Motor neuron (in vitro differentiated cells): ENCODE results near the gene MREG. TPM values are rescaled to one million over a fixed set of nuclear protein-coding genes. Genes with fewer than 3 reads are reported as not detected.
"Not testable (repeated sequence)": the region's sequence is repeated elsewhere in the genome, so short reads cannot be mapped to it uniquely, and the experiment has no call there.

Source experiments
- ATAC-seq, 8 experiments: fragments of 200-7000 bp; cut with Tn5 transposase; replicated peaks in 6 of 8; 2 replicates each; pipeline ENCODE4 v1.8.0; 2021; ENCODE audit warnings: mild to moderate bottlenecking in 8 of 8, moderate library complexity in 8 of 8
- H3K27ac ChIP-seq, 2 donors: fragments of 250-450 bp; sonication (Bioruptor Pico); 2 replicates each; pipeline ENCODE4 v1.9.0; 2021; ENCODE audit warnings: antibody characterized with exemption in 2 of 2, mild to moderate bottlenecking in 2 of 2, moderate library complexity in 1 of 2
- H3K4me1 ChIP-seq, 2 donors: fragments of 250-450 bp; sonication (Bioruptor Pico); replicated peaks in 1 of 2; 2 replicates each; pipeline ENCODE4 v1.6.1; 2021; ENCODE audit warnings: antibody characterized with exemption in 2 of 2, mild to moderate bottlenecking in 2 of 2, moderate library complexity in 1 of 2
- H3K4me3 ChIP-seq, 5 donors: fragments of 250-450 bp; sonication (Bioruptor Pico); 2 replicates each; pipeline ENCODE4 v1.9.0; 2021; ENCODE audit warnings: antibody characterized with exemption in 5 of 5, mild to moderate bottlenecking in 5 of 5, moderate library complexity in 4 of 5
- WGBS, 10 experiments: fragments of 450-650 bp; shearing (Covaris generic); methylation state at CpG; one replicate each; pipeline ENCODE4 v1.0.0; 2022; 5-methylcytosine and 5-hydroxymethylcytosine counted together
- in situ Hi-C, 9 experiments: fragments of 400-800 bp; cut with MboI; loops; one replicate each; pipeline ENCODE4 v1.15.0; 2021; ENCODE audit warnings: low sequenced_read_pairs in 9 of 9, low pct_unique_long_range_greater_than_20kb in 2 of 9; ENCODE audit not compliant: unreplicated experiment in 9 of 9
- total RNA-seq, 8 experiments: library from RNA; unstranded; fragments of 300-600 nt; gene quantifications; 2 replicates each; pipeline versions ENCODE4 v1.2.3 to v1.2.4, GENCODE V29; 2022

MREG gene
- total RNA-seq, 8 experiments from 2014 or later = 1.1 to 3.1 (median 2.0) TPM

DNA sequence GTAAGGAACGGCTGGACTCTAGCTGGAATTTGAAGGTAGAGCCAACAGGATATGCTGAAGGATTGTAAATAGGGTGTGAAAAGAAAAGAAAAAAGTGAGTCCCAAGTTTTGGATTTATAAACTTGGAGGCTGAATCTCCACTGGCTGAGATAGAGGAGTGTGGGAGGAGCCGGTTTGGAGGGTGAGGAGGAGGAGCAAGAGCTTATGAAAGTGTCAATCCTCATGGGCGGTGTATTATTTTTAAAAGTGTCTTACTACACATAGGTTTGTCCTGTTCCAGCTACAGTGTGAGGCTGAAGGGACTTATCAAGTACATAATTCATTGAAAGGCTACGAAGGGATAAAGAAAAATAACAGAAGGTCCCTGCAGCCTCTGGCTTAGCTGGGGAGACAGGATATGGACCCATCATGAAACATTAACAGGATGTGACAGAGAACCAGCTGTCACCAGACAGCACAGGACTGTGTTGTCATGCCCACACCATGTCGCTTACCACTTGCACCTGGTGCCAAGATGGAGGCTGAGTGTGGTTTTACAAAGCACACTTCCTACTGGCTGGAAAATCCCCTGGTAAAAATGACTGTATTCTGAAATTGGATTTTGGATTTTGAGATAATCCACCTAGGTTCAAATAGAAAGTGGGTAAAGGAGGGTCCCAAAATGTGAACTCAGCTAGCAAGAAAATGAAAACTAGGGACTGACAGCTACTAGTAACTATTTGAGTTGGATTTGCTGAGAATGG lies 2.5 kb upstream of the MREG start:
- no peak overlapping the region for H3K4me3 ChIP-seq
- no peak overlapping the region for H3K27ac ChIP-seq
- in situ Hi-C loops = no loop called here
- ATAC-seq = peak in 1 of 8 experiments; percentile 12
- peaks cover 0 to 15% of the 10 kb centered on the region in 2 donors for H3K4me1 ChIP-seq
- 58 to 100% (median 92%) methylated on average over 1 to 5 of the region's 5 CpGs for WGBS, 10 experiments

DNA sequence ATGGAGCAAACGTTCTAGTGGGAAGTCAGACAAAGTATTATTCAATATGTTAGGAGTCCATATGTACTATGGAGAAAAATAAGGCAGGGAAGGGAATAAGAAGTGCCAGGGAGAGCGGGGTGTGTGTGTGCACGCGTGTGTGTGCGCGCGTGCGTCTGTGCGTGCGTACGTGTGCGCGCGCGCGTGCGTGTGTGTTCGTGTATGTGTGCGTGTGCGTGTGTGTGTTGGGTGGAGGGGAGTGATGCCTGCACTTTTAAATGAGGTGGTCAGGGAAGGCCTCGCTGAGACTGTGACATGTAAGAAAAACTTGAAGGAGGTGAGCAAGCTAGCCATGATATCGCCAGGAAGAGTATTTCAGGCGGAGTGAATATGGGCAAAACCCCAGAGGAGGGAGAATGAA lies 1.6 kb upstream of the MREG start:
- no peak for ATAC-seq
- in situ Hi-C loops = no loop called here
- Histone ChIP-seq H3K27ac (no peak overlapping the region), H3K4me3 (no peak overlapping the region), H3K4me1 (peaks cover 0 to 15% of the 10 kb centered on the region in 2 donors)
- WGBS, 10 experiments = 77 to 98% (median 93%) methylated on average over 3 to 23 of the region's 23 CpGs

DNA sequence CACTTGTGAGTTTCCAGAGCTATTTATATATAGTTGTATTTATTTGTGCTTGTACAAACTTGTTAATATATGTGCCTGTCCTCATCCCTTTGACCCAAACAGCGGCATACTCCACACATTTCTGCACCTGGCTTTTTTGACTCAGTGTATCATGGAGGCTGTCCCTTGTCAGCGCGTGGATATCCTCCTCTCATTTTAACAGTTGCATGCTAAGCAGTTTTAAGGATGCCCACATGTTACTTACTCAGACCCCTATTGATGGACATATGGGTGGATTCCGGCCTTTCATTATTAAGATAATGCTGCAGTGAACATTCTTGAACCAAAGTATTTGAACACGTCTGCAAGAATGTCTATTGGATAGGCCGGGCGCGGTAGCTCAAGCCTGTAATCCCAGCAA lies 655 bp upstream of the MREG start:
- no peak for ATAC-seq
- Histone ChIP-seq H3K4me3 (no peak overlapping the region), H3K4me1 (peaks cover 0 to 15% of the 10 kb centered on the region in 2 donors), H3K27ac (no peak overlapping the region)
- 48 to 100% (median 92%) methylated on average over 1 to 5 of the region's 8 CpGs; no CpG with 5 or more reads in 2 of the 10 experiments for WGBS, 10 experiments
- in situ Hi-C loops = no loop called here

DNA sequence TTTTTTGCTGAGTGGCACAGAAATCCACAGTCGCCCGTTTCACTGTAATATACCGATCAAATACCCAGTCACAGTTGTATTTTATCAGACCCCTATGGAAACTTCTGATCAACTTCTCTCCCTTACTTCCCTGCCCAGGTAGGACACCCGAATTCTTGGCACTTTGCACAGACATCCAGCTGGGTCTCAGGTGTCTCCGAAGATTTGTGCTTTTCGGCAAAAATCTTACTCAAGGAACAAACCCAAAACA lies 596 bp downstream of the MREG start:
- H3K27ac ChIP-seq = no peak overlapping the region
- peaks cover 0 to 15% of the 10 kb centered on the region in 2 donors for H3K4me1 ChIP-seq
- in situ Hi-C loops = no loop called here
- WGBS, 10 experiments = 0 to 15% (median 7%) methylated on average over 2 to 5 of the region's 6 CpGs; no CpG with 5 or more reads in 2 of the 10 experiments
- H3K4me3 ChIP-seq = peak overlapping the region; percentile 58 to 97 (median 62)
- no peak for ATAC-seq

DNA sequence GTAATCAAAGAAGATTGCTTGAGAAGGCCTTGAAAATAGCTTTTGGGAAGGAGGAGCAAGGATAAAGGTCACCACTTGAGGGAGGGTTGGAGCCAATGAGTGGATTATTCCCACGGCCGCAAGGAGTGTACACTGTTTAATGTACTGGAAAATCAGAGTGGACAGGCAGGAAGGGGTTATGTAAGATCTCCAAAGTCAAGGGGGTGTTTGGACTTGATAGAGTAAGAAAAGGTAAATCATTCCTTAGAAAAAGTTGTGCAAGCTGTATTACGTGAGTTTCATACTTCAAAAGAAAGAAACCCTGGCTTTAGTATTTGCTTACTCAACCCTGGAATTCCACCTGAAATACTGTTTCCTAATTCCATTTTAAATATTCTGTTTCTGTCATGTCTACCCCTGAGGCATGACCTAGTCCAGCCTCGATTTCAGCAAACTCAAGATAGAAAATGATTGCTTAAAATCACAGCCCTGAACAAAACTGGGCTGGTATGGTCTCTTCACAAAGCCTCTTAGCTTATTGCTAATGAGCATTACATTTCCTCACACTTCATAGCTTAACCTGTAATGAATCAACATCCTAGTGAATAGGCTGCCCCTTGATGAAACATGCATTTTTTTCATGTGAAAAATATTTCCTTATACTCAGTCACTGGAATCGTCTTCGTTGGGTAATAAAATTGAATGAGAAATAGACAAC lies 1.1 kb downstream of the MREG start:
- 3 to 43% (median 31%) methylated on average over 3 to 6 of the region's 6 CpGs for WGBS, 10 experiments
- in situ Hi-C loops = no loop called here
- H3K27ac ChIP-seq = no peak overlapping the region
- H3K4me1 ChIP-seq = peaks cover 0 to 15% of the 10 kb centered on the region in 2 donors
- peak overlapping the region in 3 of 5 donors; percentile 58 to 97 (median 60) for H3K4me3 ChIP-seq
- no peak for ATAC-seq

DNA sequence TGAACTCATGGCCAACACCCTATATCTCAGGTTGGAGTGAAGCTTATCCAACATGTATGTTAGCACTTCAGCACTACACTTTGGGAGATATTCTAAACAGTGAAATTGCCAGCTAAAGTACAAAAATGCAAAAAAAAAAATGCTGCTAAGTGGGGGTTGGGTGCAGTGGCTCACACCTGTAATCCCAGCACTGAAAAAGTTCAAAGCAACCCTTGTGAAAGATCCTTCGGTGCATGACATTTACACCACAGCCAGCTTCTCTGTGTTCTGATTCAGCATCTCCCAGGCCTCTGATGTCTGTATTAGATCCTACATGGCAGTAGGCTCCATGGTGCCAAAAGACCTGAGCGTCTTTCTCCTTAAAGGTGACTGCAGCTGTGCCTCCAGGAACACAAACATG lies 4.1 kb downstream of the MREG start:
- 40 to 92% methylated on average over 1 to 2 of the region's 2 CpGs; no CpG with 5 or more reads in 8 of the 10 experiments for WGBS, 10 experiments
- ATAC-seq, H3K27ac ChIP-seq, in situ Hi-C loops, H3K4me3 ChIP-seq: not testable (repeated sequence)
- H3K4me1 ChIP-seq = peaks cover 0 to 15% of the 10 kb centered on the region in 2 donors

DNA sequence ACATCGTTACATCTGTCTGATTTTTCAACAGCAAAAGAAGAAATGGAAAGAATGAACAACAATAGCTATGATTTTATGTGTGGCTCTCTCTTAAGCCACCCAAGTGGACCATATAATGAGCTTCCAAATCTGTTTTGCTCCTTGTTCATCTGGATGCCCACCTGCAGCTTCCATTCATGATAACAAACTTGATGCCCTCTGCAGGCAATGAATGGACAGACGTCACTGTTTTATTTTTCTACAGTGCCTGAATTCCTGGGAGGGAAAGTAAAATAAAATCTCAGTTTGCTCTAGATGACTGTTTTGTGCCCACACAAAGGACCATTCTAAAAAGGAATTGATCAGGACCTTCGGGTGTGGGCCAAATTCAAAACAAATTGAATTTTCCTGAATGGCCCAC lies 5.0 kb downstream of the MREG start:
- in situ Hi-C loops = no loop called here
- 56 to 100% (median 75%) methylated on average over 1 to 3 of the region's 3 CpGs; no CpG with 5 or more reads in 2 of the 10 experiments for WGBS, 10 experiments
- H3K4me1 ChIP-seq = peaks cover 0 to 10% of the 10 kb centered on the region in 2 donors
- no peak for ATAC-seq
- H3K27ac ChIP-seq = no peak overlapping the region
- no peak overlapping the region for H3K4me3 ChIP-seq

DNA sequence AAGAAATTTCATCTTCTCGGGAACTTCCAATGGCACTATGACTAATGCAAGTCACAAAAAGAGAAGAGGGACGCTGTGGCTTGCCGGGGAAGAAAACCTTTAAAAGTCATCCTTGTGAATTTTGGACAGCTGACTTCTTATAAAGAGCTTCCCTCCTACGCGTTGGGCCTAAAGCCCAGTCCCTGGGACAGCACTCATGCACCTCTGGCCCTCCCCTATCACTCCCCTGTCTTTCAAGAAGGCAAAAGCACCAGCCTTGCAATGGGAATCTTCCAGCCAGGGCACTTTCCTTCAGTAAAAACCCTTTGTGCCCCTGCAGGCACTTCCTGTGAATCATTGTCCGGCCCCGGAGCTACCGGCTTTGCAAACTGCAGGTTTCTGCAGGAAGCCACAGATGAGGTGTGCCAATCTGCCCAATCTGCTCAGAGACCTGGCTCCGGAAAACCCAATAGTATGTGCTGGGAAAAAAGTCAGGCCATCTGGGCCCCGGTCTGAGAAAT lies 7.1 kb downstream of the MREG start:
- H3K4me1 ChIP-seq = no peaks in the 10 kb centered on the region
- in situ Hi-C loops = no loop called here
- no peak for ATAC-seq
- WGBS, 10 experiments = 25 to 76% (median 49%) methylated on average over 2 to 10 of the region's 10 CpGs
- H3K27ac ChIP-seq = no peak overlapping the region
- H3K4me3 ChIP-seq = no peak overlapping the region

DNA sequence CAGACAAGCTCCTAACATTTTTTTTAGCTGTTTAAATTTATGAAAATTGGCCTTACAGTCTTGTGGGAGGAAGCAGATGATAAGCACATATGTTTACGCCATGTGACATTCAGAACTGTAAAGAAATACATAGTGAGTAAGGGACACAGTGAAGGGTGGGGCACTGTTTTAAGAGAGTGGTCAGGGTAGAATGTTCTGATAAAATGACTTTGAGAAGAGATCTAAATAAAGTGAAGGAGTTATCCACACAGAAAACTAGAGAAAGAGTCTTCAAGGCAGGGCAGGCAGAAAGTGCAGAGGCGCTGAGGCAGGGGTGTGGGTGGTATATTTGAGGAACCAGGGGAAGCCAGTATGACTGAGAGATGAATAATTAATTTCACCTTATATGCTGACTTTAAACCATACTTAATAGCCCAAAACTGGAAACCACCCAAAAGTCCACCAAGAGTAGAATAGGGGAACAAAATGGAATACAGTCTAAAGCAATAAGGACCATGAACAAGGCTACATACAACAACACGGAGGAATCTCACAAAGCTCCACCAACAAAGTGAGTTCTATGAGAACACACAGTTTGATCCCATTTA lies 8.6 kb downstream of the MREG start:
- H3K27ac ChIP-seq = no peak overlapping the region
- no peak for ATAC-seq
- no peak overlapping the region for H3K4me3 ChIP-seq
- in situ Hi-C loops = no loop called here
- 86 to 100% (median 98%) methylated on average over 1 to 3 of the region's 3 CpGs for WGBS, 10 experiments
- H3K4me1 ChIP-seq = no peaks in the 10 kb centered on the region

DNA sequence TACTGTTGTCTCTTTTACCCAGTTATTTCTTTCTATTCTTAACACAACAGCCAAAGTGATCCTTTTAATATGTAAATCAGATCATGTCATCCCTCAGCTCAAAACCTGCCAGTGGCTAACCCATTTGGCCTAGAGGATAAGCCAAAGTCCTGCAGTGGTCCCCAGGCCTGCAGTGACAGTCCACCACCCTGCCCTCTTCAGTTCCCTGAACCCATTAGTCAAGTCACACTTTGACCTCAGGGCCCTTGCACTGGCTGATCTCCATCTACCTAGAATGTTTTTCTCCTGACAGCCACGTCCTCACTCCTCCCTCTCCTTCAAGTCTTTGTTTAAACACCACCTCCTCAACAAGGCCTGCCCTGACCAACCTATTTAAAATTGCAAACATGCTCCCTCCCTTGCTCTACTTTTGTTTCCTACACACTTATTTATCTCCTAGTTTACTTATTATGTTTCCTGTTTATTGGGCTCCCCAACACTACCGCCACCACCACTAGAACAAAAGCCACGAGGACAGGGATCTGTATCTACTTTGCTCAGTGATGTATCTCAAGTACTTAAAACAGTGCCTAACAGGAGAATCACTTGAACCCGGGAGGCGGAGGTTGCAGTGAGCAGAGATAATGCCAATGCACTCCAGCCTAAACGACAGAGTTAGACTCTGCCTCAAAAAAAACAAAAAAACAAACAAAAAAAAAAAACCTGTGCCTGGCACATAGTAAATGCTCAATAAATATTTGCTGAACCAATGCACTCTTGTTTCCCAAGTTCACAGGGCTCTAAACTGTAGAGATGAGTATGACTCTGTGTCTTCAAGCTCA lies 9.3 kb downstream of the MREG start:
- Histone ChIP-seq H3K4me1 (no peaks in the 10 kb centered on the region), H3K4me3 (no peak overlapping the region), H3K27ac (no peak overlapping the region)
- in situ Hi-C loops = no loop called here
- no peak for ATAC-seq
- 66 to 95% (median 93%) methylated on average over 2 to 6 of the region's 6 CpGs for WGBS, 10 experiments

DNA sequence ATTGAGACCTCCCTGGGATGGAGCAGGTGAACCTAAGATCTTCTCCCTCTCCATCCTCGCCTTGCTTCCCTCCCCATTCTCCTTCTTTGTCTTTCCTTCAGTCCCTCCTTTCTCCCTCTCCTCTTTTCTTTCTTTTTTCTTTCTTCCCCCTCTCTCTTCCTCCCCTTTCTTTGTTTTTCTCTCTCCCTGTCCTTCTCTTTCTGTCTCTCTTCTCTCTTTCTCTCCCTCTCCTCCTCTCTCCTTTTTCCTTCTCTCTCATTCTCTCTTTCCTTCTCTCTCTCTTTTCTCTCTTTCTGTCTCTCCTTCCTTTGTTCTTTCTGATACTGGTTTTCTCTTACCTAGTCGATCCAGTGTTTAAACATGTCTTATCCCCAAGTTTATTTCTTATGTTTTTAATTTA lies 10.7 kb downstream of the MREG start:
- 54 to 100% (median 76%) methylated on average over 1 to 2 of the region's 2 CpGs for WGBS, 10 experiments
- H3K27ac ChIP-seq = no peak overlapping the region
- H3K4me3 ChIP-seq = no peak overlapping the region
- H3K4me1 ChIP-seq = no peaks in the 10 kb centered on the region
- ATAC-seq = no peak
- in situ Hi-C loops = no loop called here

DNA sequence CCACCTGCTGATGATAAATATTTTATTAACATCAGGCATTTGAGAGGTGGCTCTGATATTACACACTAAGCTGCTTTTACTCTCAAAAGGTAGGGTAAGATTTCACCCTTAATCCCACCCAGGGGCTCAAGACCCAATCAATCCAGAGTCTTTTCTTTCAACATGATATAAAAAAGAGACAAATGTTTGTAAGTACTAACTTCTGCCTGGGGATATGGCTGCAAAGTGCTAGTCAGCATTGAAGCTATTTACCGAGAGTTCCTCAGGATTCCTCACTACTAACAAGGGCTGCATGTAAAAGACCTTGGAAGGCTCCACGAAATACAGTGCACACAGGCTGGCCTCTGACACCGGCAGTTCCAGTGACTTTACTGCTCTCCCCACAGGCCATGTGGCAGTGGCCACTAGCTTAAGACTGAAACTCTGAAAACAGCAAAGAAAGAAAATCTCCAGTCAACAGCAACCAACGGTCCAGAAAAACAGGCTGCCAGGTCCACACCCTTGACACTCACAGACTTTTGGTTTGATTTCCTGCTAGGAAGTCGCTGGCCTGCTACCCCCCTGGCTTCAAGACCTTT lies 11.2 kb downstream of the MREG start:
- WGBS, 10 experiments = 18 to 70% (median 50%) methylated on average over 1 to 3 of the region's 5 CpGs
- ATAC-seq = peak in 2 of 8 experiments; percentile 10 to 15
- in situ Hi-C loops = no loop called here
- no peak overlapping the region for H3K27ac ChIP-seq
- H3K4me3 ChIP-seq = no peak overlapping the region
- no peaks in the 10 kb centered on the region for H3K4me1 ChIP-seq
